HUDEP-2 (cell line): ENCODE data around the gene MAP3K9.
"Not testable (repeated sequence)": the region's sequence is repeated elsewhere in the genome, so short reads cannot be mapped to it uniquely, and the experiment has no call there.

Source experiments
- DNase-seq, 76 experiments: peaks; one replicate each; lab custom pipeline; 2025; ENCODE audit not compliant: unreplicated experiment in 76 of 76; lab: John Stamatoyannopoulos, UW

The MAP3K9 gene

DNA sequence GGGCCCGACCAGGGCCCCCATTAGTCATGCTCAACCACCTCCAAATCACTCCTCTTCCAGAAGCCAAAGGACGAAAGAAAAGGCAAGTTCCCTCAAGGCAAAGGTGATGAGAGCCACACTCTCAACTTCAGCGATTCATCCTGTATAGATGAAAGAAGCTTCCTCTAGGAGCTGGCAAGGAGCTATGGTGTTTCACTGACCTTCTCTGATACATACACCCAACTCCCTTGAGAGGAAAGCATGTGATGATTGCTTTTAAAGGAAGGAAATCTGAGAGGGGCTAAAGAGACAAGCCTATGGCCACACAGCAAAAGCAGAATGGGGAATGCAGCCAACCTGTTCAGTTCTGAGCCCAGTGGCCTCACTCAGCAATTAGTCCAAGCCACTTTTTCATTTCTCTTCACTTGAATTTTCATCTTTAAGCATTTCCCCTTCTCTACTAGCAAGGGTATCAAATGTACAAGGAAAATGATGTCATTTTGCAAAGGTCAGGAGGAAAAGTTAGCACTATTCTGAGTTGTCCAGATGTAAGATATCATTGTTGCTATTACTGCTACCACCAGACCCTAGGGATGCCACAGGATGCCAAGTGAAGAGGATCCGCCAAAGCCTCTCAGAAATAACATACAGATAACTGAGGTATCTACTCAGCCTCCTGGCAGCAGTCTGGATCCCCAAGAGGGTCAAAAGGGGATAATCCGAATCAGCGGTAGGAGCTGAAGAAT is 82.5 kb downstream of the MAP3K9 start:
- no peak for DNase-seq

DNA sequence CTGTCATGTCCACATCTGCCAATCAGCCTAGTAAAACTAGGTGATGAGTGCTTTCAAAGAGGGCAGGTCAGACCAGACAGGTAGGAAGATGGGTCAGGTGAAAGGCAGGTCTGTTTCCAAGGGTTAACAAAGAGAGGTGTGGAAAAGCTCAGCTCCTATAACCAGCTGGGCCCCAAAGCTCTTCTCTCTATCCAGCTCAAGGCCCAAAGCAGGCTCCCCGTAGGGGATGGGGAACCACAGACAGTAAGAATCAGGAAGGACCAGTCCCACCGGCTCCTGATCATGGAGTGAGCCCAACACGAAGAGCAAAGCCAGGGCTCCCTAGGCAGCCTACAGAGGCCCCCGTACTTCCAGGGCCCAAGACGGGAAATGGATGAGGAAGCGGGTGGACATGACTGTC is 84.4 kb downstream of the MAP3K9 start:
- DNase-seq = no peak

DNA sequence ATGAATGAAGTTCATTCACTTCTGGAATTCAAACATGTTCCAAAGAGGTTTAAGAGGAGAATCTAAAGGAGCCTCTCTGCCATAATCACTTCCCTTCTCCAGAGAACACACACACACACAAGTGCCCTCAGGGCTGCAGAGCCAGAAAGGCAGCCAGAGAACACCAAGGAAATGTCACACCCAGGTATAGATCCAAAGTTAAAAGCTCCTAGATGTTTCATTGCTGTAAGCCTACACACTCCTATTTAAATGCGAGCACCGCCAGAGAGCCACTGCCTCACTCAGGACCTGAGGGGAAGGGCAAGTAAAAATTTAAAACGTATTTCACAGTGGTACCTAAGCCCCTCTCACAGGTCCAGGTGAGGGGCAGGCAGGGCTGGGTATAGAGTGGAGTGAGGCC is 85.2 kb downstream of the MAP3K9 start:
- no peak for DNase-seq

GRCh38 chr14:70723276-70723675 is 86.0 kb downstream of the MAP3K9 start:
- no peak for DNase-seq

DNA sequence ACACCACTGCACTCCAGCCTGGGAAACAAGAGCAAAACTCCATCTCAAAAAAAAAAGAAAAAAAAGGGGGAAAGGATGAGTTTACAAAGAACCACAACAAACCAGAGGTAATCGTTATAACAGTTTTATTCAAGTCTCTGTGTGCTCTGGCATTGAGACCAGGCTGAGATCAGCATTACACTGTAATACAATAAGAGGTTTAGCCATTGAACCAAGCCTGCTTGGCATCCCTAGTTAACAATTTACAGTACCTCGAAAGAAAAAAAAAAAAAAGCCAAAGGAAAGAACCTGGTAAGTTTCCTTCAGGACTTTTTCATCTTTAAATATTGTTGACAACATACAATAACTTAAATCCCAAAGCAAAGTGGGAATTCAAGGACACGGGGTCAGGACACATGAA is 86.9 kb downstream of the MAP3K9 start:
- no peak for DNase-seq

GRCh38 chr14:70721542-70721941 is 87.8 kb downstream of the MAP3K9 start:
- no peak for DNase-seq

DNA sequence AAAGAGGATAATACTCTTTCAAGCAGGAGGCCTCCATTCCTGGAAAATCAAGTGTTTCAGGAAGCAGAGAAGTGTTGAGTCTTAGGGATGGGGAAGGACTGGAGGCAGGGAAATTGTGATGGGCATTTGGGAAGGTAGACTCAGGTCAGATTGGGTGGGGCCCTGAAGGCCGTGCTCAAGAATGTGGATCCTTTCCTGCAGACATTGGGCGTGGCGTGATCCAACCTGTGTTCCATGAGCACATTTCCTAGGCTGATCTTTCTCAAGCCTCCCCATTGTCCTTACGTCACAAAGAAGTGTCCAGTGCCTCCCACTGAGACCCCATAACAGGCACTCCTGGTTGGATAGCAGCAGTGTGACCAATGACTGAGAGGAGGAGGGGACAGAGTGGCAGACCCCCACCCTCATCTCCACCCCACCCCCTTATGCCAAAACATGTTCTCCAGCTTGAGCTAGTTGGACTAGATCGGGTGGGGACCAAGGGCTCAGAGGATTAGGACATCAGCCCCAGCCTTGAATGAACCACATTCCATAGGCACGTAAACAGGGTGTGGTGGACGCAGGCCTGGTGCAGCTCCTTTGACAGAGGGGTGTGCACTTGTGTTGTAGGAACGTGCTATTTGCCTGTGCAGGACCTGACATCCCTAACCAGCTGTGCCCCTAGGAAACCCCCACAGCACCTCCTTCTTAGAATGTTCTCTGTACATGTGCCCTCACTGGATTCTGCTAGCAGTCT is 90.8 kb downstream of the MAP3K9 start:
- no peak for DNase-seq

GRCh38 chr14:70716958-70717357 is 92.4 kb downstream of the MAP3K9 start:
- no peak for DNase-seq

DNA sequence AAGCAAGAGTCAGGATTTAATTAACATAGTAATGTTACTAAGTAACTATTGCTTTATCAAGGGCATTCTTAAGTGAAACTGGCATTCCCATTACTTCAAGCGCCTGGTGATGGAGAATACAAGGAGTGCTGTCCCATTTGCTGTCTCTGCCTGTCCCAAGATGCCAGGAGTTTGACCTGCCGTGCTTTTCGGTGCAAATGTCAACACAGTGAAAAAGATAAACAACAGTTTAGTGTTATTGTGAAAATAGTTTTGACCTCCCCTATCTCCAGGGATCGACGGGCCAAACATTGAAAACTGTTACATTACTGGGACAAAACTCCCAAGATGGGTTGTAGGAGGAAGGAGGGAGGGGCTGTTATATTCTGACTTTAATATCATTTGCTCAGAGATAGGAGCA is 92.8 kb downstream of the MAP3K9 start:
- DNase-seq = no peak

GRCh38 chr14:70714055-70714550 is 95.2 kb downstream of the MAP3K9 start:
- peak in 10 of 76 experiments; percentile 0 to 10 (median 4) for DNase-seq

- DNase-seq = no peak
Measured at GRCh38 chr14:70713511-70713916, 95.8 kb downstream of the MAP3K9 start.

DNA sequence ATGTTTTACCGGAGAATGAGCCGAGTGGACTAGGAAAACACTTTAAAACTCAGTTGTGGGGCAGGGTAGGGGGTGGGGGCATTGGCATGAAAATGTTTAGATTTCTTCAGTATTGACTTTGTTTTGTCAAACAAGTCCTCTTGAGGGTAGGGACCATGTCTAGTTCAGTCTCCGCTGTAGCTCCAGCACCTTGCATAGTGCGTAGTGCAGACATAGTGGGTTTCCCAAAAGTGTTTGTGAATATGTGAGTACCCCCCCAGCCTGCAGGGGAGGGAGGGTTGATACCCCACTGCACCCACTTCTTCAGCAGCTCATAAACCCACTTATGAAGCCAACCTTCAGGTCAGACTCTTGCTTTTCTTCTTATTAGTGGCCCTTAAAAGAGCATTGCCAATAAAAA is 96.2 kb downstream of the MAP3K9 start:
- no peak for DNase-seq

DNA sequence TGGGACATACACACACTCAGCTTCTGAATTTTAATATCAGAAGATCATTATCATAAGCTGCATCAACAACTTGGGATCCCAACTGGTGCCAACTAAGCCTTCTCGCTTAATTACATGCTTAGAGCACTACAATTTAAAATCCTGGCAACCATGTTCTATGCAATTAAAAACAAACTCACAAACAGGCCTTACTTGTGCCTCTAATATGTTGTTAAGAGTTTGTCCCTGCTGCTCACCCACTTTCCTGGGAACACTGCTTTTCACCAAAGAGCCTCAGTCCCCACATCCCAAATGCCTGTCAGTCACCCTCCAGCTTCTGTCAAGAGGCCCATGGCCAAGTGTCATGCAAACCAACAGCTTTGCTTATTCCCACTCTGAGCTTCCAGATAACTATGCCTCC is 97.9 kb downstream of the MAP3K9 start:
- no peak for DNase-seq

DNA sequence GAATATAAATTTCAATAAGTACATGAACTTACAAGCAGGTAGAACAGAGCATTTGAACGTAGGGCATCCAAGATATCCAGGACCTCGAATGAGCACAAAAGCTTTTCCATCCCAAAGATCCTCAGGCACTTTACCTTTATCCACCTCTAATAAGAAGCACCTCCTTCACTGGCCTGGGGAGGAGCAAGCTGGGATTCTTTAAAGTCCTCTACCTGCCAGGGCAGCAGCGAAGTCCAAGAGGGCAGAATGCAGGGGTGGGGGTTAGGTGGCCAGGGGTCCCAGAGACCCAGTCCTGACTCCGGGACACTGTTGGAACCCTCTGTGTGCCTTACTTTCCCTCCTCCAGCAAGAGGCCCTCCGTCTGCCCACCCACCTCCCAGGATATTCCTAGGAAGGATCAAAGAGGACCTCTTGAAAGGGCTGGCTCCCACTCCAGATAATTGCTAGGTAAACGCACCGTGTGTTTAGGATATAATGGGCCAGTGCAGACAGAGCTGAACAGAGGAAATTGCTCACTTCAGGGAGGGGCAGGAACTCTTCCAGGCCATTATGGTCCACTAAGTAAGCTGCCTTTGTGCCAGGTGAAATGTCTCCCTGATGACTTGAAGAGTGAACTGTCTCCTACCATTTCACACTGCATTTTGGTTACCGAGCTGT is 99.5 kb downstream of the MAP3K9 start:
- DNase-seq = no peak

- DNase-seq = no peak
Measured at GRCh38 chr14:70708717-70709570, 100.4 kb downstream of the MAP3K9 start.

DNA sequence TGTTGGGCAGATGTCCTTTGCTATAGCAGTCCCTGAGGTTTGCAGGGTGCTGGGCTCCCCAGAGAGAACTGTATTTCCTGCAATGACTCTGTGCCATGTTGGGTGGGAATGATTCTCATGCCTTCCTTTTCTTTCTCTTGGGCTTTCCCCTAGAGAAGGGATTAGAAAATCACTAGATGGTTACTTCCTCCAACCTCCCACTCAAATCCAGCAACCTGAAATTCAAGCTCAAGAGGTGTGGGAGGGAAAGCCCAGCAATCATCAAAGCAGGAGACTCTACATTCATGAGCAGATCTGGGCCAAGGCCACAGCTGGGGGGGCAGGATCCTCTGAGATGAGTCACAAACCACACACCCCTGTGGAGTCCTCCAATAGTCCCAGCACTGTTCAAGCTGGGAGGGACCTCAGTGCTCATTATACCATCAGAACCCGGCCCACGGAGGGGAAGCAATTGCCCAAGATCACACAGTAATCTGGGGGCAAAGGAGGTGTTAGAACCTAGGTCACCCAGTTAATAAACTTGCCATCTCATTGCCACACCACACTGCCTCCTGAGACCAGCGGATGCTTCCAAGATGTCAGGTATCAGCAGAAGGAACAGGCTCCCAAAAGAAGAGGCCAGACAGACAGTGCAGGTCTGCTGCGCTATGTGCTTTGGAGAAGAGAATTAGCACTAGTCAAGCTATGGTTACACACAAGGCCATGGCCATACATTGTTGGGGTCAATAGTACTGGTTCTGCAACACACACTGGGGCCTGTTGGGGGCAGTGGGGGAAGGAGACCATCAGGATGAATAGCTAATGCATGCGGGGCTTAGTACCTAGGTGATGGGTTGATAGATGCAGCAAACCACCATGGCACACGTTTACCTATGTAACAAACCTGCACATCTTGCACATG is 101.9 kb downstream of the MAP3K9 start:
- no peak for DNase-seq

- no peak for DNase-seq
Measured at GRCh38 chr14:70706177-70706576, 103.1 kb downstream of the MAP3K9 start.

GRCh38 chr14:70704960-70705359 is 104.4 kb downstream of the MAP3K9 start:
- no peak for DNase-seq

DNA sequence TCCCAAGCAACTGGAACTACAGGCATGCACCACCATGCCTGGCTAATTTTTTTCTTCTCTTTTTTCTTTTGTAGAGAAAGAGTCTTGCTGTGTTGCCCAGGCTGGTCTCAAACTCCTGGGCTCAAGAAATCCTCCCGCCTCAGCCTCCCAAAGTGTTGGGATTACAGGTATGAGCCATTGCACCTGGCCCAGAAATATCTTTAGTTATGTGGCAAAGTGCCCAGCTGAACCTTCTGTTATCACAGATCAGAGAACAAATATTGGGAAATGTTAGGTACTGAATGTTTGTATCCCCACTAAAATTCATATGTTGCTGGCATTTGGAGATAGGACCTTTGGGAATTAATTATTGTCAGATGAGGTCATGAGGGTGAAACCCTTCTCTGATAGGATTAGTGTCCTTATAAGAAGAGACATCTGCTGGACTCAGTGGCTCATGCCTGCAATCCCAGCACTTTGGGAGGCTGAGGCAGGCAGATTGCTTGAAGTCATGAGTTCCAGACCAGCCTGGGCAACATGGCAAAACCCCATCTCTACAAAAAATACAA is 105.6 kb downstream of the MAP3K9 start:
- not testable (repeated sequence) for DNase-seq
